Aorta (tissue), 5 donors: ENCODE measurements around the gene PDE6D. TPM values are rescaled to one million over a fixed set of nuclear protein-coding genes. Genes with fewer than 3 reads are reported as not detected.
"Not testable (repeated sequence)": the region's sequence is repeated elsewhere in the genome, so short reads cannot be mapped to it uniquely, and the experiment has no call there.

Experiments used
- ATAC-seq: fragments of 200-7000 bp; cut with Tn5 transposase; one replicate; pipeline ENCODE4 v1.9.1; 2022; ENCODE audit warnings: moderate library complexity; ENCODE audit not compliant: low FRiP score
- DNase-seq, 2 donors: peaks; one replicate each; pipeline ENCODE4 v3.0.0-alpha.2; 2020
- H3K27ac ChIP-seq, 2 donors: one replicate each; pipeline ENCODE4 v1.5.1; 2013; ENCODE audit warnings: low read length in 2 of 2, mild to moderate bottlenecking in 2 of 2, moderate library complexity in 2 of 2, control low read depth in 1 of 2, inconsistent platforms in 1 of 2, low read depth in 1 of 2
- H3K27me3 ChIP-seq, 2 donors: one replicate each; pipeline ENCODE4 v1.6.1; 2013; ENCODE audit warnings: control low read depth in 1 of 2, low read length in 1 of 2, mild to moderate bottlenecking in 1 of 2, moderate library complexity in 1 of 2; ENCODE audit not compliant: insufficient read depth in 2 of 2, control insufficient read depth in 1 of 2
- H3K36me3 ChIP-seq, 2 donors: one replicate each; pipeline ENCODE4 v1.6.1; 2013; ENCODE audit warnings: control low read depth in 1 of 2, low read length in 1 of 2, mild to moderate bottlenecking in 1 of 2; ENCODE audit not compliant: insufficient read depth in 2 of 2, control insufficient read depth in 1 of 2
- H3K4me1 ChIP-seq, 2 donors: one replicate each; pipeline ENCODE4 v1.6.1; 2013; ENCODE audit warnings: low read length in 2 of 2, control low read depth in 1 of 2, mild to moderate bottlenecking in 1 of 2, moderate library complexity in 1 of 2; ENCODE audit not compliant: insufficient read depth in 2 of 2, control insufficient read depth in 1 of 2
- H3K4me3 ChIP-seq, 2 donors: one replicate each; pipeline ENCODE4 v1.5.1; 2013; ENCODE audit warnings: low read length in 2 of 2, control low read depth in 1 of 2, mild to moderate bottlenecking in 1 of 2
- H3K9me3 ChIP-seq: one replicate; pipeline ENCODE4 v1.6.1; 2013; ENCODE audit warnings: mild to moderate bottlenecking, low read length; ENCODE audit not compliant: control insufficient read depth
- WGBS, 2 donors: extraction: QIAGEN DNeasy Blood & Tissue Kit; methylation state at CpG; one replicate each; pipeline ENCODE4 v1.1.7; 2013; 5-methylcytosine and 5-hydroxymethylcytosine counted together
- intact Hi-C, 2 donors: fragments of 100-400 bp; cut with DNase I; formaldehyde crosslinking; loops; one replicate each; pipeline versions ENCODE4 v1.14.2 to v1.15.0; 2022
- polyA plus RNA-seq, 2 donors: library from polyadenylated mRNA; stranded (reverse); fragments of 200-250 nt; gene quantifications; one replicate each; pipeline ENCODE4 v1.2.3, GENCODE V29; 2013
- total RNA-seq, 2 donors: library from RNA; stranded (reverse); fragmentation: NEBNext Ultra II Directional; extraction: Animal tissue kit (Norgen Biotek cat#: 25700); gene quantifications; one replicate each; pipeline ENCODE4 v1.2.1, GENCODE V29; 2021
- donor health status: healthy with polysubstance abuse.
- donor health status: Bipolar disorder and iron deficiency.
- donor health status: DM: no; HTN: no; CAD: no.
- donor health status: DM: no; HTN: no; CAD: no.
- donor health status: DM: yes; HTN: yes; CAD: no.

The PDE6D gene
- total and polyA plus RNA-seq, 4 donors, result 22.9 to 26.9 (median 24.8) TPM

- Histone ChIP-seq H3K4me1 (no peaks in the 10 kb centered on the region), H3K27me3 (no peaks in the 10 kb centered on the region), H3K36me3 (no peaks in the 10 kb centered on the region), H3K4me3 (no peak overlapping the region), H3K9me3 (no peaks in the 10 kb centered on the region), H3K27ac (no peak overlapping the region)
- intact Hi-C loops, result no loop called here
- ATAC-seq (no peak), DNase-seq (no peak)
- WGBS, 2 donors, result 90 to 93% methylated on average over 4 of the region's 4 CpGs
Observed at GRCh38 chr2:231751042-231751815, 29.9 kb downstream of the PDE6D start.

GRCh38 chr2:231749016-231749415 lies 32.1 kb downstream of the PDE6D start:
- H3K9me3 ChIP-seq, ATAC-seq, H3K36me3 ChIP-seq, H3K4me1 ChIP-seq, H3K4me3 ChIP-seq, DNase-seq, intact Hi-C loops, H3K27ac ChIP-seq, H3K27me3 ChIP-seq: not testable (repeated sequence)
- 92 to 94% methylated on average over 10 of the region's 10 CpGs for WGBS, 2 donors

GRCh38 chr2:231748153-231748896 lies 32.8 kb downstream of the PDE6D start:
- H3K4me3 ChIP-seq, DNase-seq, H3K27me3 ChIP-seq, ATAC-seq, H3K36me3 ChIP-seq, H3K4me1 ChIP-seq, intact Hi-C loops, H3K27ac ChIP-seq, H3K9me3 ChIP-seq: not testable (repeated sequence)
- 92 to 97% methylated on average over 6 of the region's 6 CpGs for WGBS, 2 donors

- intact Hi-C loops, result no loop called here
- Histone ChIP-seq H3K9me3 (no peaks in the 10 kb centered on the region), H3K36me3 (no peaks in the 10 kb centered on the region), H3K4me3 (no peak overlapping the region), H3K27me3 (no peaks in the 10 kb centered on the region), H3K27ac (no peak overlapping the region), H3K4me1 (no peaks in the 10 kb centered on the region)
- DNase-seq (no peak), ATAC-seq (no peak)
- WGBS, 2 donors, result 86 to 88% methylated on average over 6 of the region's 6 CpGs
Observed at GRCh38 chr2:231745303-231746038, 35.6 kb downstream of the PDE6D start.

- intact Hi-C loops, result no loop called here
- no peak for DNase-seq
- no peaks in the 10 kb centered on the region for H3K27me3 ChIP-seq
- 55 to 57% methylated on average over 9 of the region's 9 CpGs for WGBS, 2 donors
- no peak overlapping the region for H3K27ac ChIP-seq
- no peaks in the 10 kb centered on the region for H3K4me1 ChIP-seq
- no peaks in the 10 kb centered on the region for H3K36me3 ChIP-seq
- no peak for ATAC-seq
- H3K9me3 ChIP-seq, result no peaks in the 10 kb centered on the region
- no peak overlapping the region for H3K4me3 ChIP-seq
Observed at GRCh38 chr2:231743376-231744116, 37.5 kb downstream of the PDE6D start.

- WGBS, 2 donors, result 89 to 93% methylated on average over 7 of the region's 7 CpGs
- DNase-seq (no peak), ATAC-seq (no peak)
- Histone ChIP-seq H3K4me1 (no peaks in the 10 kb centered on the region), H3K36me3 (peaks cover 6 to 10% of the 10 kb centered on the region in 2 donors), H3K27me3 (no peaks in the 10 kb centered on the region), H3K27ac (no peak overlapping the region), H3K9me3 (no peaks in the 10 kb centered on the region), H3K4me3 (no peak overlapping the region)
- intact Hi-C loops, result no loop called here
Observed at GRCh38 chr2:231737761-231738160, 43.3 kb downstream of the PDE6D start.

GRCh38 chr2:231732604-231733003 lies 48.5 kb downstream of the PDE6D start:
- peaks cover 3 to 11% of the 10 kb centered on the region in 2 donors for H3K36me3 ChIP-seq
- ATAC-seq (no peak), DNase-seq (no peak)
- H3K9me3 ChIP-seq, result no peaks in the 10 kb centered on the region
- H3K4me3 ChIP-seq, result no peak overlapping the region
- no peak overlapping the region for H3K27ac ChIP-seq
- intact Hi-C loops, result no loop called here
- WGBS, 2 donors, result 78 to 81% methylated on average over 4 of the region's 4 CpGs
- H3K4me1 ChIP-seq, result no peaks in the 10 kb centered on the region
- no peaks in the 10 kb centered on the region for H3K27me3 ChIP-seq

- Histone ChIP-seq H3K27me3 (no peaks in the 10 kb centered on the region), H3K36me3 (peaks cover 0 to 3% of the 10 kb centered on the region in 2 donors), H3K9me3 (no peaks in the 10 kb centered on the region), H3K4me3 (no peak overlapping the region), H3K27ac (no peak overlapping the region), H3K4me1 (no peaks in the 10 kb centered on the region)
- DNase-seq (no peak), ATAC-seq (no peak)
- 60 to 67% methylated on average over 4 of the region's 4 CpGs for WGBS, 2 donors
- intact Hi-C loops, result no loop called here
Observed at GRCh38 chr2:231727621-231728020, 53.5 kb downstream of the PDE6D start.
